GM23338 (cell line): ENCODE data around the gene PSMB5. TPM values are rescaled to one million over a fixed set of nuclear protein-coding genes. Genes with fewer than 3 reads are reported as not detected.

Experiments
- CREB1 ChIP-seq: fragments of 250-450 bp; sonication (Bioruptor Pico); IDR thresholded peaks from 2 replicates; pipeline ENCODE4 v1.5.0; 2020; ENCODE audit warnings: low read depth, mild to moderate bottlenecking, moderate library complexity
- REST ChIP-seq: IDR thresholded peaks from one replicate; pipeline ENCODE4 v1.6.1; 2018; ENCODE audit warnings: antibody characterized with exemption; ENCODE audit not compliant: unreplicated experiment
- STAT1 ChIP-seq: IDR thresholded peaks from one replicate; pipeline ENCODE4 v1.6.1; 2016; ENCODE audit warnings: antibody characterized with exemption; ENCODE audit not compliant: unreplicated experiment
- polyA plus RNA-seq: library from polyadenylated mRNA; unstranded; fragments of >200 nt; fragmentation: Nextera tagmentation; extraction: Ambion mirVana; gene quantifications from 2 replicates; pipeline ENCODE4 v1.2.1, GENCODE V29; 2016
- total RNA-seq: library from RNA; depleted of rRNA; stranded (reverse); fragments of >200 nt; shearing (Covaris generic); gene quantifications from 2 replicates; pipeline ENCODE4 v1.2.3, GENCODE V29; 2014; rRNA removed

Gene PSMB5
- total and polyA plus RNA-seq, 2 experiments from 2014 or later = 265 to 341 TPM

GRCh38 chr14:22976620-22977433 is 57.9 kb downstream of the PSMB5 start (continued):
- TF ChIP-seq REST (no peak), STAT1 (no peak), CREB1 (no peak)

Other genes starting within 250 kb of the PSMB5 start
- gene SLC7A7, start 219.5 kb downstream of the PSMB5 start, total RNA-seq = 3.6 and 6.1 TPM in 2 replicates
- gene SLC7A7, start 219.5 kb downstream of the PSMB5 start, polyA plus RNA-seq = 2.7 and 4.1 TPM in 2 replicates
- gene MRPL52, start 205.0 kb downstream of the PSMB5 start, total RNA-seq = 131 and 138 TPM in 2 replicates
- 617 and 691 TPM in 2 replicates for gene MRPL52, start 205.0 kb downstream of the PSMB5 start, polyA plus RNA-seq
- 48.9 and 56.4 TPM in 2 replicates for gene MMP14, start 198.3 kb downstream of the PSMB5 start, total RNA-seq
- 6.5 and 7.0 TPM in 2 replicates for gene MMP14, start 198.3 kb downstream of the PSMB5 start, polyA plus RNA-seq
- 16.5 and 18.1 TPM in 2 replicates for gene LRP10, start 163.2 kb downstream of the PSMB5 start, total RNA-seq
- gene LRP10, start 163.2 kb downstream of the PSMB5 start, polyA plus RNA-seq = 5.4 and 6.4 TPM in 2 replicates
- 0.31 and 1.2 TPM in 2 replicates for gene REM2, start 151.7 kb downstream of the PSMB5 start, total RNA-seq
- 2.9 and 3.0 TPM in 2 replicates for gene REM2, start 151.7 kb downstream of the PSMB5 start, polyA plus RNA-seq
- gene RBM23, start 115.8 kb downstream of the PSMB5 start, total RNA-seq = 52.8 and 1,081 TPM in 2 replicates
- 14.4 and 15.2 TPM in 2 replicates for gene RBM23, start 115.8 kb downstream of the PSMB5 start, polyA plus RNA-seq
- 123 and 124 TPM in 2 replicates for gene PRMT5, start 105.5 kb downstream of the PSMB5 start, total RNA-seq
- gene PRMT5, start 105.5 kb downstream of the PSMB5 start, polyA plus RNA-seq = 68.8 and 74.5 TPM in 2 replicates
- 60.4 and 85.3 TPM in 2 replicates for gene HAUS4, start 77.8 kb downstream of the PSMB5 start, total RNA-seq
- 20.8 and 24.6 TPM in 2 replicates for gene HAUS4, start 77.8 kb downstream of the PSMB5 start, polyA plus RNA-seq
- gene AJUBA, start 52.3 kb downstream of the PSMB5 start, total RNA-seq = 45.8 and 55.9 TPM in 2 replicates
- 11.8 and 12.5 TPM in 2 replicates for gene AJUBA, start 52.3 kb downstream of the PSMB5 start, polyA plus RNA-seq
- gene C14orf93, start 24.8 kb downstream of the PSMB5 start, total RNA-seq = 11.7 and 12.4 TPM in 2 replicates
- 3.5 and 4.1 TPM in 2 replicates for gene C14orf93, start 24.8 kb downstream of the PSMB5 start, polyA plus RNA-seq
- 0.07 and 0.19 TPM in 2 replicates for gene PSMB11, start 7.3 kb upstream of the PSMB5 start, total RNA-seq
- gene PSMB11, start 7.3 kb upstream of the PSMB5 start, polyA plus RNA-seq = not detected in 2 replicates
- 16.9 and 17.8 TPM in 2 replicates for gene CDH24, start 22.6 kb upstream of the PSMB5 start, total RNA-seq
- 4.4 and 6.2 TPM in 2 replicates for gene CDH24, start 22.6 kb upstream of the PSMB5 start, polyA plus RNA-seq
- 169 and 172 TPM in 2 replicates for gene ACIN1, start 60.2 kb upstream of the PSMB5 start, total RNA-seq
- 73.6 and 76.1 TPM in 2 replicates for gene ACIN1, start 60.2 kb upstream of the PSMB5 start, polyA plus RNA-seq
- 49.4 and 57.4 TPM in 2 replicates for gene C14orf119, start 60.6 kb upstream of the PSMB5 start, total RNA-seq
- 114 and 118 TPM in 2 replicates for gene C14orf119, start 60.6 kb upstream of the PSMB5 start, polyA plus RNA-seq
- not detected in 2 replicates for gene CIROP, start 70.1 kb upstream of the PSMB5 start, total RNA-seq
- not detected in 2 replicates for gene CIROP, start 70.1 kb upstream of the PSMB5 start, polyA plus RNA-seq
- not detected in 2 replicates for gene CEBPE, start 84.4 kb upstream of the PSMB5 start, total RNA-seq
- not detected in 2 replicates for gene CEBPE, start 84.4 kb upstream of the PSMB5 start, polyA plus RNA-seq
- gene SLC7A8, start 148.8 kb upstream of the PSMB5 start, total RNA-seq = 105 and 117 TPM in 2 replicates
- gene SLC7A8, start 148.8 kb upstream of the PSMB5 start, polyA plus RNA-seq = 122 and 124 TPM in 2 replicates
- gene RNF212B, start 203.0 kb upstream of the PSMB5 start, total RNA-seq = not detected in 2 replicates
- 0.68 TPM in 1 of 2 replicates, not detected in the other for gene RNF212B, start 203.0 kb upstream of the PSMB5 start, polyA plus RNA-seq